Heart right ventricle (tissue), 16 donors: ENCODE data around the gene XPO1. TPM values are rescaled to one million over a fixed set of nuclear protein-coding genes. Genes with fewer than 3 reads are reported as not detected.
A peak's percentile ranks its signal among the peaks of the same experiment; 100 is the strongest.
"Not testable (repeated sequence)": the region's sequence is repeated elsewhere in the genome, so short reads cannot be mapped to it uniquely, and the experiment has no call there.

Source experiments
- ATAC-seq, 8 donors: fragments of 200-7000 bp; cut with Tn5 transposase; one replicate each; pipeline ENCODE4 v1.9.1; 2020; ENCODE audit warnings: mild to moderate bottlenecking in 8 of 8, moderate library complexity in 8 of 8, moderate number of reproducible peaks in 1 of 8
- DNase-seq, 2 donors: peaks; one replicate each; pipeline ENCODE4 v3.0.0-alpha.2; 2020
- H3K27ac ChIP-seq, 10 donors: fragments of 200-600 bp; sonication (generic) in 2 of 10; one replicate each; pipeline versions ENCODE4 v1.5.0 to v1.8.0; 2020 to 2022; ENCODE audit warnings: mild to moderate bottlenecking in 3 of 10
- H3K27me3 ChIP-seq, 7 donors: fragments of 200-600 bp; one replicate each; pipeline ENCODE4 v1.8.0; 2021 to 2022; ENCODE audit warnings: mild to moderate bottlenecking in 2 of 7
- H3K36me3 ChIP-seq, 9 donors: fragments of 200-600 bp; sonication (generic) in 1 of 9; one replicate each; pipeline versions ENCODE4 v1.5.0 to v1.8.0; 2020 to 2022; ENCODE audit warnings: mild to moderate bottlenecking in 2 of 9
- H3K4me1 ChIP-seq, 9 donors: fragments of 200-600 bp; sonication (generic) in 1 of 9; one replicate each; pipeline versions ENCODE4 v1.5.0 to v1.8.0; 2020 to 2022; ENCODE audit warnings: mild to moderate bottlenecking in 4 of 9
- H3K4me3 ChIP-seq, 10 donors: fragments of 200-600 bp; sonication (generic) in 2 of 10; one replicate each; pipeline versions ENCODE4 v1.5.0 to v1.8.0; 2020 to 2022; ENCODE audit warnings: mild to moderate bottlenecking in 7 of 10, moderate library complexity in 2 of 10
- H3K9me3 ChIP-seq, 11 donors: fragments of 200-600 bp in 10 of 11; sonication (generic) in 2 of 11; one replicate each; pipeline versions ENCODE4 v1.5.0 to v1.8.0; 2013 to 2022; ENCODE audit warnings: mild to moderate bottlenecking in 2 of 11, control low read depth in 1 of 11, moderate library complexity in 1 of 11
- WGBS, 2 donors: extraction: QIAGEN DNeasy Blood & Tissue Kit; methylation state at CpG; one replicate each; pipeline ENCODE4 v1.1.7; 2013; ENCODE audit warnings: inconsistent platforms in 1 of 2; 5-methylcytosine and 5-hydroxymethylcytosine counted together
- intact Hi-C, 10 donors: fragments of 100-400 bp; cut with DNase I; formaldehyde crosslinking; loops; one replicate each; pipeline versions ENCODE4 v1.11.1 to v1.14.2; 2022
- polyA plus RNA-seq, 2 donors: library from polyadenylated mRNA; stranded (reverse); fragments of 200-250 nt; gene quantifications; one replicate each; pipeline ENCODE4 v1.2.3, GENCODE V29; 2013
- total RNA-seq, 10 donors: library from RNA; stranded (reverse); fragmentation: NEBNext Ultra II Directional in 3 of 10; extraction: Animal tissue kit (Norgen Biotek cat#: 25700) in 3 of 10; gene quantifications; one replicate each; pipeline versions ENCODE4 v1.2.1 to v1.2.4, GENCODE V29; 2021 to 2023
- TF ChIP-seq, protein P1 (sequence below), 9 donors: fragments of 200-600 bp; sonication (generic) in 2 of 9; IDR thresholded peaks; one replicate each; pipeline versions ENCODE4 v1.5.0 to v1.8.0; 2021 to 2022; ENCODE audit warnings: antibody characterized with exemption in 9 of 9, mild to moderate bottlenecking in 5 of 9, moderate library complexity in 1 of 9
- donor health status: Arrhythmogenic right ventricular cardiomyopathy.
- donor health status: ischemic (EF 13 %, LVEDD 7.1; RV severe dilation, severe dysfunction).
- donor health status: healthy with polysubstance abuse.
- donor health status: DM: no; HTN: yes; CAD: no.
- donor health status: DM: no; HTN: no; CAD: no.
- donor health status: ischemic (EF 25% LVEDD 6.9; RV normal size, moderate dysfunction).
- donor health status: ischemic (EF 25% LVEDD 5.7; RV mildly dilated, moderate dysfunction).
- donor health status: healthy.
- donor health status: DM: yes; HTN: yes; CAD: no.
- donor health status: Ischemic cardiomyopathy.
- donor health status: ischemic (EF 35%, LVEDD 5.7; RV mildly dilated, moderate dysfunction).
- donor health status: nonischemic (EF 11% LVEDD 7.7; RV severe dilation, severe dysfunction).
- donor health status: DM: yes; HTN: yes; CAD: no.
- donor health status: PGD.
- donor health status: ischemic (EF 29% LVEDD 5.4; RV normal size, mild dysfunction).
- donor health status: nonischemic (EF 23%, LVEDD 6.1; RV moderate dilation, normal function).

Gene XPO1
- total and polyA plus RNA-seq, 12 donors: 49.2 to 77.3 (median 66.3) TPM

DNA sequence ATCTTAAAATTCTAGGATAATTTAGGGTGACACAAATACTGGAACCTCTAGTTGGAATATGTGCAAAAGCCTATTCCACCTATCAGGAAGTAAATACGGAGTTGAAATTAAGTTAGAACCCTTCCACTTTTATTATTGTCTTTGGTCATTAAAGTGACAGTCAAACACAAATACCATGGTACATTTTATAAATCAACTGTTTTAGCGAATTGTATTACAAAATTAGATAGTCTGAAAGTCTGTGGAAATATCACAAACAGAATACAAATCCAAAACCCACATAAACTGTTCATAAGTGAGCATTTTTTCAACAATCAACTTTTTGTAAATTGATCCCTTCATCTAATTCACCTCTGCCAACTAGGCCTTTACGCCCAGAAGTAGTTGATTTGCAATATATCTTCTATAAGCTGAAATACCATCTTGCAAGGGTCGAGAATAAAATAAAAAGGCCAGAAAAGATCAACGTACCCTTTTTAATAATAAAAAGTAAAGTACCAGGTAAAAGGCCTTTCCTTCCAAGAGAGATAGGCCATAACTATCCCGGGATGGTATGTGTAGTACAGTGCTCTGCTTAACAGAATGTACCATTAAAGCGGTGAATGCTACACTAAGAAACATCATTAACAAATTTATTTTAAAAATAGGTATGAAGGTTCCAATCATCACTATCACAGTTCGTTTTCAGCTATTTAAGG, 68.6 kb downstream of the XPO1 start:
- H3K4me1 ChIP-seq: peaks cover 0 to 57% (median 40%) of the 10 kb centered on the region in 9 donors

DNA sequence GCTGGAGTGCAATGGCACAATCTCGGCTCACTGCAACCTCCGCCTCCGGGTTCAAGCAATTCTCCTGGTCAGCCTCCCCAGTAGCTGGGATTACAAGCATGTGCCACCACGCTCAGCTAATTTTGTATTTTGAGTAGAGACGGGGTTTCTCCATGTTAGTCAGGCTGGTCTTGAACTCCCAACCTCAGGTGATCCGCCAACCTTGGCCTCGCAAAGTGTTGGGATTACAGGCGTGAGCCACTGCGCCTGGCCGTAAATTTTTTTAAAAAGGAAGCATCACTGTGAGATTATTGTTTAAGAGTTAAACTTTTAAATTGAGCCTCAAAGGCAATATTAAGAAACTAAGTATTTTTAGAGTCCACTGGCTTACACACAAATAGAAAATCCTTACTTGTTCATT, 69.9 kb downstream of the XPO1 start:
- not testable (repeated sequence) for DNase-seq, H3K9me3 ChIP-seq

More for the DNA sequence above, 68.6 kb downstream of the XPO1 start:
- TF ChIP-seq, protein P1, sequence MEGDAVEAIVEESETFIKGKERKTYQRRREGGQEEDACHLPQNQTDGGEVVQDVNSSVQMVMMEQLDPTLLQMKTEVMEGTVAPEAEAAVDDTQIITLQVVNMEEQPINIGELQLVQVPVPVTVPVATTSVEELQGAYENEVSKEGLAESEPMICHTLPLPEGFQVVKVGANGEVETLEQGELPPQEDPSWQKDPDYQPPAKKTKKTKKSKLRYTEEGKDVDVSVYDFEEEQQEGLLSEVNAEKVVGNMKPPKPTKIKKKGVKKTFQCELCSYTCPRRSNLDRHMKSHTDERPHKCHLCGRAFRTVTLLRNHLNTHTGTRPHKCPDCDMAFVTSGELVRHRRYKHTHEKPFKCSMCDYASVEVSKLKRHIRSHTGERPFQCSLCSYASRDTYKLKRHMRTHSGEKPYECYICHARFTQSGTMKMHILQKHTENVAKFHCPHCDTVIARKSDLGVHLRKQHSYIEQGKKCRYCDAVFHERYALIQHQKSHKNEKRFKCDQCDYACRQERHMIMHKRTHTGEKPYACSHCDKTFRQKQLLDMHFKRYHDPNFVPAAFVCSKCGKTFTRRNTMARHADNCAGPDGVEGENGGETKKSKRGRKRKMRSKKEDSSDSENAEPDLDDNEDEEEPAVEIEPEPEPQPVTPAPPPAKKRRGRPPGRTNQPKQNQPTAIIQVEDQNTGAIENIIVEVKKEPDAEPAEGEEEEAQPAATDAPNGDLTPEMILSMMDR (IDR thresholded peaks at IDR 0.05): no peak
- Histone ChIP-seq H3K9me3 (no peaks in the 10 kb centered on the region), H3K4me3 (peak overlapping the region; percentile 80 to 99 (median 92)), H3K27ac (peak overlapping the region in 9 of 10 donors; percentile 96 to 100 (median 99)), H3K27me3 (no peaks in the 10 kb centered on the region), H3K36me3 (peaks cover 0 to 28% (median 0%) of the 10 kb centered on the region in 9 donors)
- WGBS, 2 donors: 6 to 8% methylated on average over 8 of the region's 8 CpGs
- intact Hi-C loops: loop anchor here in 9 of 10 donors (5.0 to 10.0 kb wide), 7 partner anchors 42 to 295 kb away; partner anchors contain the start of gene XPO1 (in 5 of the 9)
- DNase-seq: no peak
- no peak for ATAC-seq

DNA sequence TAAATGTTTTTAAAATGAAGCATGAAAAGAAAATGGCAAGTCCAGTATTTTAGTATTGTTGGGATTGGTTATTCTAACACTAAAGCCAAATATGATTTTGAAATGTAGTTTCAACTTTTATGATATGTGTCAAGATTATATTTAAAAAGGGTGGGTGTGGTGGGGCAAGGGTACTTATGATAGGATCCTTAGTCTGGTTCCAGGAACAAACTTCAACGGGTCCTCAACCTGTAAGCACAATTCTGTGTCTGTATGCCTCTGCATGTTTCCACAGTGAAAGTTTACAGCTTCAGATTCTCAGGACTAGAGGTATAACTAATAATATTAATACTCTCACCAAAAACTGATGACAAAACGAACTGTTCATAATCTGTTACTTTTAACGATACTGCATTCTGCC, 73.1 kb downstream of the XPO1 start:
- no peaks in the 10 kb centered on the region for H3K27me3 ChIP-seq
- H3K27ac ChIP-seq: no peak overlapping the region
- WGBS, 2 donors: 53 to 65% methylated on average over 3 of the region's 3 CpGs
- no peak overlapping the region for H3K4me3 ChIP-seq
- intact Hi-C loops: loop anchor here in 2 of 10 donors (5.0 to 10.0 kb wide), 2 partner anchors 38 to 110 kb away; no protein-coding TSS in a partner anchor
- H3K36me3 ChIP-seq: peaks cover 0 to 35% (median 0%) of the 10 kb centered on the region in 9 donors
- peaks cover 0 to 69% (median 49%) of the 10 kb centered on the region in 9 donors for H3K4me1 ChIP-seq
- no peak for DNase-seq
- TF ChIP-seq, protein P1 (IDR thresholded peaks at IDR 0.05): no peak
- no peak for ATAC-seq
- H3K9me3 ChIP-seq: no peaks in the 10 kb centered on the region

More for the DNA sequence above, 69.9 kb downstream of the XPO1 start:
- Histone ChIP-seq H3K36me3 (peaks cover 0 to 28% (median 0%) of the 10 kb centered on the region in 9 donors), H3K4me1 (peaks cover 0 to 70% (median 49%) of the 10 kb centered on the region in 9 donors)
- not testable (repeated sequence) for ATAC-seq, H3K27ac ChIP-seq, H3K4me3 ChIP-seq, H3K27me3 ChIP-seq
- 96% methylated on average over 10 of the region's 10 CpGs for WGBS, 2 donors
- intact Hi-C loops: loop anchor here in 2 of 10 donors (5.0 to 10.0 kb wide), 2 partner anchors 41 to 113 kb away; no protein-coding TSS in a partner anchor

DNA sequence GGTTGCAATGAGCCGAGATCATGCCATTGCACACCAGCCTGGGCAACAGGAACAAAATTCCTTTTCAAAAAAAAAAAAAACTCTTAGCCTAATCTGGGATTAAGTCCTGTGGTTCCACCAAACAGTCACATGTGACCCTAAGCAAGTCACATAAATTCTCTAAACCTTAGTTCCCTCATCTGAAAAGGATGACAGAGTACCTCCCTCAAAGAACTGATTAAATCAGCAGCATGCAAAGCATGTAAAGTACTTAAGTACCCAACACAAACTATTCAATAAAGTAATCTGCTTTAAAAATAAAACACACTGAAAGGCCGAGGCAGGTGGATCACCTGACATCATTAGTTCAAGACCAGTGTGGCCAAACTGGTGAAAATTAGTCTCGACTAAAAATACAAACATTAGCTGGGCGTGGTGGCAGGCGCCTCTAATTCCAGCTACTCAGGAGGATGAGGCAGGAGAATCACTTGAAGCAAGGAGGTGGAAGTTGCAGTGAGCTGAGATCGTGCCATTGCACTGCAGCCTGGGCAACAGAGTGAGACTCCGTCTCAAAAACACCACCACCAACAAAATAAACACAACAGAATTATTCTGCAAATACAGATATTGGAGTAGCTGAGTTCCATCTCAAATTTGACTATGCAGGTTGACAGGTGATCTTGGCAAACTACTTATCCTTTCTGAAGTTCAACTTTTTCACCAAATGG, 74.2 kb downstream of the XPO1 start:
- DNase-seq (no peak), ATAC-seq (no peak)
- H3K36me3 ChIP-seq: peaks cover 0 to 35% (median 0%) of the 10 kb centered on the region in 9 donors
- peaks cover 0 to 71% (median 48%) of the 10 kb centered on the region in 9 donors for H3K4me1 ChIP-seq
- intact Hi-C loops: loop anchor here in 1 of 10 donors (10.0 kb wide), 1 partner anchor 109 kb away; no protein-coding TSS in a partner anchor
- 82 to 84% methylated on average over 7 of the region's 7 CpGs for WGBS, 2 donors
- no peak overlapping the region for H3K4me3 ChIP-seq
- H3K27me3 ChIP-seq: no peaks in the 10 kb centered on the region
- TF ChIP-seq, protein P1 (IDR thresholded peaks at IDR 0.05): no peak
- no peak overlapping the region for H3K27ac ChIP-seq
- H3K9me3 ChIP-seq: no peaks in the 10 kb centered on the region
